Endothelial cell of umbilical vein (primary cell): ENCODE data around the gene FGFRL1.

Experiments
- EZH2 ChIP-seq: IDR thresholded peaks from 2 replicates; pipeline ENCODE4 v1.6.1; 2012; ENCODE audit warnings: borderline replicate concordance, low read depth, mild to moderate bottlenecking, moderate library complexity, low read length, inconsistent platforms; ENCODE audit not compliant: severe bottlenecking
- FOS ChIP-seq: IDR thresholded peaks from 2 replicates; pipeline ENCODE4 v1.6.1; 2011; ENCODE audit warnings: mild to moderate bottlenecking, low read length, moderate library complexity, borderline replicate concordance; ENCODE audit not compliant: insufficient read depth
- GATA2 ChIP-seq: IDR thresholded peaks from 2 replicates; pipeline ENCODE4 v1.7.0; 2011; ENCODE audit warnings: low read depth, mild to moderate bottlenecking, moderate library complexity, mixed read lengths, low read length; ENCODE audit not compliant: insufficient read length, insufficient read depth
- JUN ChIP-seq: IDR thresholded peaks from 2 replicates; pipeline ENCODE4 v1.6.1; 2011; ENCODE audit warnings: borderline replicate concordance, low read depth; ENCODE audit not compliant: insufficient read length, insufficient read depth
- MYC ChIP-seq: IDR thresholded peaks from one replicate; pipeline ENCODE4 v1.6.1; 2011; ENCODE audit warnings: mild to moderate bottlenecking, low read depth, low read length
- POLR2A ChIP-seq: IDR thresholded peaks from 2 replicates; pipeline ENCODE4 v1.6.1; 2012; ENCODE audit warnings: low read depth, mild to moderate bottlenecking, control low read depth, low read length
- POLR2AphosphoS5 ChIP-seq: IDR thresholded peaks from 2 replicates; pipeline ENCODE4 v1.6.1; 2012; ENCODE audit warnings: low read depth, mild to moderate bottlenecking, control low read depth, low read length, moderate library complexity; ENCODE audit not compliant: insufficient read depth
- TF ChIP-seq, protein P1 (sequence below), 2 donors: IDR thresholded peaks; 1 replicate in 1 of 2; 2 replicates in 1 of 2; pipeline ENCODE4 v1.5.1; 2011; ENCODE audit warnings: low read length in 2 of 2, mild to moderate bottlenecking in 2 of 2, moderate library complexity in 2 of 2, control low read depth in 1 of 2, inconsistent platforms in 1 of 2, low read depth in 1 of 2; ENCODE audit not compliant: insufficient read depth in 1 of 2; ENCODE audit errors: extremely low read depth in 1 of 2
- TF ChIP-seq, protein P2 (sequence below): IDR thresholded peaks from 2 replicates; pipeline ENCODE4 v1.6.1; 2011; ENCODE audit not compliant: insufficient read depth, insufficient read length

DNA sequence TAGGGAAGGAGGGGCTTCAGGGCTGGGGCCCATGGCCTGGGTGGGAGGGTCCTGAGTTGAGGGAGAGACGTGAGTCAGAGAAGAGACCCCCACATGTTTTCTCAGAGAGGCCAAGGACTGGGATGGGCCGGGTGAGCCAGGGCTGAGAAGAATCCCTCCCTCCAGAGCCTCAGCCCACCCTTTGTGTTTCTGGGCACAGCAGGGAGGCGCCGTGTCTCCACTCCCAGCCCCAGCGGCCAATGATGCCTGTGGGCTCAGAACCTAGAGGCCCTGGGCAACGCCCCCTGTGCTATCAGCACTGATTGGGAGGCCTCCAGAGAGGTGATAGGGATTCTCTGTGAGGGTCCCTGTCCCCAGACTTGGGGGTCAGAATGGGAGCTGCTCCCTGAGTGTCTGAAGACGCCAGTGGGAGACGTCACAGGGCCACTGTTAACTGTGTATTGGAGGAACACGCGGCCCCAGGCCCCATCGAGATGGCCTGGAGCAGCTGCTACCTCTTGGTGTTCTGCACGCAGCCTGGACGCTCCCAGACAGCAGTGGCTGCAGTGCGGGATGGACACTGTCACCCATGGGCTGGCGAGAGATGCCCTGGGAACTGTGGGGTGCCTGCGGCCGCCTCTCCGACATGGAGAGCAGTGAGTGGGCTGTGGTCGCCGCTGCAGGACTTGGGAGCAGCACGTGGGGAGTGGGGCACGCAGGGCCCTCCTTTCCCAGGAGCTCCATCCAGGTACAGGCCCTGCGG lies 8.5 kb downstream of the FGFRL1 start:
- TF ChIP-seq, protein P1, sequence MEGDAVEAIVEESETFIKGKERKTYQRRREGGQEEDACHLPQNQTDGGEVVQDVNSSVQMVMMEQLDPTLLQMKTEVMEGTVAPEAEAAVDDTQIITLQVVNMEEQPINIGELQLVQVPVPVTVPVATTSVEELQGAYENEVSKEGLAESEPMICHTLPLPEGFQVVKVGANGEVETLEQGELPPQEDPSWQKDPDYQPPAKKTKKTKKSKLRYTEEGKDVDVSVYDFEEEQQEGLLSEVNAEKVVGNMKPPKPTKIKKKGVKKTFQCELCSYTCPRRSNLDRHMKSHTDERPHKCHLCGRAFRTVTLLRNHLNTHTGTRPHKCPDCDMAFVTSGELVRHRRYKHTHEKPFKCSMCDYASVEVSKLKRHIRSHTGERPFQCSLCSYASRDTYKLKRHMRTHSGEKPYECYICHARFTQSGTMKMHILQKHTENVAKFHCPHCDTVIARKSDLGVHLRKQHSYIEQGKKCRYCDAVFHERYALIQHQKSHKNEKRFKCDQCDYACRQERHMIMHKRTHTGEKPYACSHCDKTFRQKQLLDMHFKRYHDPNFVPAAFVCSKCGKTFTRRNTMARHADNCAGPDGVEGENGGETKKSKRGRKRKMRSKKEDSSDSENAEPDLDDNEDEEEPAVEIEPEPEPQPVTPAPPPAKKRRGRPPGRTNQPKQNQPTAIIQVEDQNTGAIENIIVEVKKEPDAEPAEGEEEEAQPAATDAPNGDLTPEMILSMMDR (IDR thresholded peaks at IDR 0.05; ENCODE audit: extremely low read depth in 1 of 2, insufficient read depth in 1 of 2, low read depth in 1 of 2, low read length in 2 of 2) = no peak
- TF ChIP-seq POLR2AphosphoS5 (no peak), POLR2A (no peak), JUN (no peak), MYC (no peak), EZH2 (no peak), GATA2 (no peak), FOS (no peak)
- TF ChIP-seq, protein P2, sequence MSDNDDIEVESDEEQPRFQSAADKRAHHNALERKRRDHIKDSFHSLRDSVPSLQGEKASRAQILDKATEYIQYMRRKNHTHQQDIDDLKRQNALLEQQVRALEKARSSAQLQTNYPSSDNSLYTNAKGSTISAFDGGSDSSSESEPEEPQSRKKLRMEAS = no peak
